Smooth muscle cell (in vitro differentiated cells): ENCODE results near the gene FOXN4. TPM values are rescaled to one million over a fixed set of nuclear protein-coding genes. Genes with fewer than 3 reads are reported as not detected.

Experiments
- DNase-seq: peaks from one replicate; lab custom pipeline; 2025; ENCODE audit not compliant: unreplicated experiment; lab: John Stamatoyannopoulos, UW
- H2AFZ ChIP-seq: fragments of 200-600 bp; sonication (generic); 2 replicates; pipeline ENCODE4 v1.6.0; 2016; ENCODE audit warnings: antibody characterized with exemption, low read depth, mild to moderate bottlenecking
- H3F3A ChIP-seq: fragments of 200-600 bp; sonication (generic); 2 replicates; pipeline ENCODE4 v1.6.0; 2017; ENCODE audit warnings: antibody characterized with exemption, low read depth
- H3K27ac ChIP-seq: fragments of 200-600 bp; sonication (generic); 2 replicates; pipeline ENCODE4 v1.5.1; 2016; ENCODE audit warnings: low read depth, mild to moderate bottlenecking
- H3K27me3 ChIP-seq: fragments of 200-600 bp; sonication (generic); 2 replicates; pipeline ENCODE4 v1.6.1; 2016; ENCODE audit warnings: low read depth, mild to moderate bottlenecking
- H3K36me3 ChIP-seq: fragments of 200-600 bp; sonication (generic); 2 replicates; pipeline ENCODE4 v1.5.1; 2016; ENCODE audit warnings: low read depth
- H3K4me1 ChIP-seq: fragments of 200-600 bp; sonication (generic); 2 replicates; pipeline ENCODE4 v1.5.1; 2016; ENCODE audit warnings: low read depth
- H3K4me2 ChIP-seq: fragments of 200-600 bp; sonication (generic); 2 replicates; pipeline ENCODE4 v1.6.0; 2016; ENCODE audit warnings: mild to moderate bottlenecking
- H3K4me3 ChIP-seq: fragments of 200-600 bp; sonication (generic); 2 replicates; pipeline ENCODE4 v1.5.1; 2016; ENCODE audit warnings: mild to moderate bottlenecking
- H3K79me2 ChIP-seq: fragments of 200-600 bp; sonication (generic); 2 replicates; pipeline ENCODE4 v1.6.0; 2016; ENCODE audit warnings: low read depth, mild to moderate bottlenecking
- H3K9ac ChIP-seq: fragments of 200-600 bp; sonication (generic); 2 replicates; pipeline ENCODE4 v1.6.0; 2016; ENCODE audit warnings: low read depth
- H3K9me3 ChIP-seq: fragments of 200-600 bp; sonication (generic); replicated peaks from 2 replicates; pipeline ENCODE4 v1.5.1; 2016; ENCODE audit warnings: low read depth
- H4K20me1 ChIP-seq: fragments of 200-600 bp; sonication (generic); 2 replicates; pipeline ENCODE4 v1.6.0; 2016; ENCODE audit warnings: low read depth
- CTCF ChIP-seq: fragments of 200-600 bp; sonication (generic); IDR thresholded peaks from 2 replicates; pipeline ENCODE4 v1.5.1; 2017; ENCODE audit warnings: borderline replicate concordance, mild to moderate bottlenecking, antibody characterized with exemption; ENCODE audit not compliant: insufficient read depth, poor library complexity, severe bottlenecking
- WGBS: methylation state at CpG from one replicate; pipeline ENCODE4 v1.1.7; 2016; ENCODE audit warnings: low lambda C conversion rate; 5-methylcytosine and 5-hydroxymethylcytosine counted together
- polyA plus RNA-seq: library from polyadenylated mRNA; unstranded; fragments of >200 nt; fragmentation: Nextera tagmentation; extraction: Ambion mirVana; gene quantifications from 2 replicates; pipeline ENCODE4 v1.2.1, GENCODE V29; 2016
- total RNA-seq: library from RNA; depleted of rRNA; stranded (reverse); fragments of >200 nt; gene quantifications from 2 replicates; pipeline ENCODE4 v1.2.3, GENCODE V29; 2014

Gene FOXN4
- total and polyA plus RNA-seq, 2 experiments from 2014 or later: not detected

- DNase-seq: no peak
- no peak overlapping the region for H2AFZ ChIP-seq
Measured at GRCh38 chr12:109295764-109296425, 13.2 kb downstream of the FOXN4 start.

GRCh38 chr12:109294286-109294796 is 14.7 kb downstream of the FOXN4 start:
- no peaks in the 10 kb centered on the region for H4K20me1 ChIP-seq
- H2AFZ ChIP-seq: no peak overlapping the region
- DNase-seq: no peak
- no peaks in the 10 kb centered on the region for H3K36me3 ChIP-seq
- no peaks in the 10 kb centered on the region for H3K79me2 ChIP-seq
- no peak overlapping the region for H3K9ac ChIP-seq
- WGBS: 90% methylated on average over 5 of the region's 5 CpGs
- H3F3A ChIP-seq: no peaks in the 10 kb centered on the region
- no peak overlapping the region for H3K27ac ChIP-seq
- no peaks in the 10 kb centered on the region for H3K9me3 ChIP-seq
- TF ChIP-seq CTCF: no peak
- H3K4me1 ChIP-seq: peaks cover 10% of the 10 kb centered on the region
- no peak overlapping the region for H3K4me2 ChIP-seq
- H3K27me3 ChIP-seq: no peaks in the 10 kb centered on the region
- no peak overlapping the region for H3K4me3 ChIP-seq

More at GRCh38 chr12:109295764-109296425, 13.2 kb downstream of the FOXN4 start:
- Histone ChIP-seq H3K79me2 (no peaks in the 10 kb centered on the region), H3K9me3 (no peaks in the 10 kb centered on the region), H3K4me3 (no peak overlapping the region), H3K4me1 (peaks cover 10% of the 10 kb centered on the region), H3K27me3 (no peaks in the 10 kb centered on the region), H3K4me2 (no peak overlapping the region), H3K9ac (no peak overlapping the region), H3K36me3 (no peaks in the 10 kb centered on the region), H3F3A (no peaks in the 10 kb centered on the region), H4K20me1 (no peaks in the 10 kb centered on the region), H3K27ac (no peak overlapping the region)
- TF ChIP-seq CTCF: no peak
- WGBS: 86% methylated on average over 13 of the region's 13 CpGs

GRCh38 chr12:109293106-109293505 is 16.0 kb downstream of the FOXN4 start:
- no peak overlapping the region for H3K4me3 ChIP-seq
- no peaks in the 10 kb centered on the region for H3F3A ChIP-seq
- H3K36me3 ChIP-seq: no peaks in the 10 kb centered on the region
- no peaks in the 10 kb centered on the region for H3K9me3 ChIP-seq
- no peak for TF ChIP-seq CTCF
- H3K27ac ChIP-seq: no peak overlapping the region
- no peaks in the 10 kb centered on the region for H4K20me1 ChIP-seq
- no peak overlapping the region for H2AFZ ChIP-seq
- H3K79me2 ChIP-seq: no peaks in the 10 kb centered on the region
- no peak overlapping the region for H3K9ac ChIP-seq
- peaks cover 10% of the 10 kb centered on the region for H3K4me1 ChIP-seq
- no peak overlapping the region for H3K4me2 ChIP-seq
- no peak for DNase-seq
- 71% methylated on average over 3 of the region's 3 CpGs for WGBS
- no peaks in the 10 kb centered on the region for H3K27me3 ChIP-seq

GRCh38 chr12:109292342-109292711 is 16.8 kb downstream of the FOXN4 start:
- WGBS: 97% methylated on average over 5 of the region's 5 CpGs

More at GRCh38 chr12:109292342-109292711, 16.8 kb downstream of the FOXN4 start:
- Histone ChIP-seq H3K27ac (no peak overlapping the region), H2AFZ (no peak overlapping the region), H3K79me2 (no peaks in the 10 kb centered on the region), H3K9ac (no peak overlapping the region), H3K4me3 (no peak overlapping the region), H3K9me3 (no peaks in the 10 kb centered on the region), H3K4me1 (peaks cover 10% of the 10 kb centered on the region), H3K27me3 (no peaks in the 10 kb centered on the region), H4K20me1 (no peaks in the 10 kb centered on the region), H3F3A (no peaks in the 10 kb centered on the region), H3K4me2 (no peak overlapping the region), H3K36me3 (no peaks in the 10 kb centered on the region)
- no peak for TF ChIP-seq CTCF
- DNase-seq: no peak
